Esophagus squamous epithelium (tissue), 5 donors: ENCODE measurements around the gene HK2. TPM values are rescaled to one million over a fixed set of nuclear protein-coding genes. Genes with fewer than 3 reads are reported as not detected.

Source experiments
- DNase-seq: peaks from one replicate; lab custom pipeline; 2025; lab: John Stamatoyannopoulos, UW
- H3K27ac ChIP-seq, 4 donors: fragments of 200-600 bp; sonication (generic); one replicate each; pipeline ENCODE4 v1.5.1; 2016 to 2019; ENCODE audit warnings: mild to moderate bottlenecking in 1 of 4
- H3K27me3 ChIP-seq, 4 donors: fragments of 200-600 bp; sonication (generic); 1 replicate in 3 of 4; 2 replicates in 1 of 4; pipeline versions ENCODE4 v1.5.1 to v1.6.0; 2017 to 2021; ENCODE audit warnings: antibody characterized with exemption in 1 of 4
- H3K36me3 ChIP-seq, 3 donors: fragments of 200-600 bp; sonication (generic); one replicate each; pipeline ENCODE4 v1.5.1; 2016 to 2019
- H3K4me1 ChIP-seq, 3 donors: fragments of 200-600 bp; sonication (generic); one replicate each; pipeline ENCODE4 v1.5.1; 2017 to 2019
- H3K4me3 ChIP-seq, 4 donors: fragments of 200-600 bp; sonication (generic); 1 replicate in 3 of 4; 2 replicates in 1 of 4; pipeline ENCODE4 v1.5.1; 2016 to 2019; ENCODE audit warnings: mild to moderate bottlenecking in 2 of 4, moderate library complexity in 1 of 4
- H3K9me3 ChIP-seq, 3 donors: fragments of 200-600 bp; sonication (generic); one replicate each; pipeline ENCODE4 v1.5.1; 2016 to 2019
- POLR2A ChIP-seq, 4 donors: fragments of 450-650 bp; IDR thresholded peaks; one replicate each; pipeline ENCODE4 v1.6.1; 2017; ENCODE audit warnings: antibody characterized with exemption in 4 of 4, mild to moderate bottlenecking in 4 of 4, moderate library complexity in 3 of 4
- WGBS, 2 donors: methylation state at CpG; one replicate each; pipeline ENCODE4 v1.1.5; 2018; 5-methylcytosine and 5-hydroxymethylcytosine counted together
- intact Hi-C: fragments of 100-400 bp; cut with DNase I; formaldehyde crosslinking; loops from one replicate; pipeline ENCODE4 v1.15.0; 2022
- total RNA-seq, 4 donors: library from RNA; depleted of rRNA; stranded (reverse); fragments of >200 nt; gene quantifications; one replicate each; pipeline ENCODE4 v1.1.0, GENCODE V29; 2016
- TF ChIP-seq, protein P1 (sequence below), 6 experiments: fragments of 450-650 bp in 4 of 6; fragments of 200-600 bp in 2 of 6; sonication (generic) in 2 of 6; IDR thresholded peaks; one replicate each; pipeline ENCODE4 v1.5.1; 2016 to 2019; ENCODE audit warnings: antibody characterized with exemption in 6 of 6, mild to moderate bottlenecking in 4 of 6, moderate library complexity in 4 of 6
- donor health status: DM: yes; HTN: yes; CAD: no.

Gene HK2
- total RNA-seq, 4 donors from 2014 or later, result 11.2 to 45.4 (median 25.1) TPM

DNA sequence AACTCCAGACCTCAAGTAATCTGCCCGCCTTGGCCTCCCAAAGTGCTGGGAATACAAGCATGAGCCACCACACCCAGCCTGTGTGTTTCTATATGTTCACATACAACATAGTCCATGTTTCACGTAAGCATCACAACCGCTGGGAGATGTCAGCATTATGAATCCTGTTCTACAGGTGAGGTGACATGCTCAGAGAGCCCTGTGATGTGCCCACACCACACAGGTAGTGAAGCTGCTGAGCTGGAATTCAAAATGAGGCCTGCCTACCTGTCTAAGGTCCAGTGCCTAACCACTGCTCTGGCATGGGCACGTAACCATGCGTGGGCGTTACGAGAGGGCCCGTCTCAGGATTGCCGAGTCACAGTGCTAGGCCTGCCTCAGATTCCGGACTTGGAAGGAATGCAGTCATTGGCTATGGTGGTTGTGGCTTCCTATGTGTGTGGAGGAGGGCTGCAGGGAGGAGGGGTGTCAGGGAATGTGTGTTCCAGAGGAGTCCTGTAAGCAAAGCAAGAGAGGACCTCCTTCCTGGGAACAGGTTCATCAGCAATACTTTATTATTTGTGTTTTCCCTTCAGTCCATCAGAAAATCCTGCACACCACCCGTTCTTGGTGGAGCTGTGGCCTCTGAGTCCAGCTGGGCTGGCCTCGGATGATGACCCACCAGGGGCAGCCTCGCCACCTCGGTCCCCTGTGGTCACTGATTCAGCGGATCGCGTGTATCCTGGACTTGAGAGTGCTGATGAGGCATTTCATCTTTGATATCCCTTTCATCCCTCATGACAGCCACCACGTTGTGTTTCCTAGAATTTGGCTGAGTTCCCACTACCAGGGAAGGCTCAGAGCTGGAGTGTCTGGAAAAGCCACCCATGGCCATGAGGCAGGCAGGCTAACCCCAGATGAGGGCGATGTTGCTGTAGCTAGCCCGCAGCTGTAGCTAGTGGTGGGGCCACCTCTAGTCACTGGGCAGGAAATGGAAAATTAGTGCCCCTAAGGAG lies 31.1 kb downstream of the HK2 start:
- H3K27me3 ChIP-seq, result no peaks in the 10 kb centered on the region
- intact Hi-C loops, result no loop called here
- H3K36me3 ChIP-seq, result peaks cover 0 to 18% (median 0%) of the 10 kb centered on the region in 3 donors
- no peak overlapping the region for H3K27ac ChIP-seq
- TF ChIP-seq POLR2A (IDR thresholded peaks at IDR 0.05), result no peak
- TF ChIP-seq, protein P1, sequence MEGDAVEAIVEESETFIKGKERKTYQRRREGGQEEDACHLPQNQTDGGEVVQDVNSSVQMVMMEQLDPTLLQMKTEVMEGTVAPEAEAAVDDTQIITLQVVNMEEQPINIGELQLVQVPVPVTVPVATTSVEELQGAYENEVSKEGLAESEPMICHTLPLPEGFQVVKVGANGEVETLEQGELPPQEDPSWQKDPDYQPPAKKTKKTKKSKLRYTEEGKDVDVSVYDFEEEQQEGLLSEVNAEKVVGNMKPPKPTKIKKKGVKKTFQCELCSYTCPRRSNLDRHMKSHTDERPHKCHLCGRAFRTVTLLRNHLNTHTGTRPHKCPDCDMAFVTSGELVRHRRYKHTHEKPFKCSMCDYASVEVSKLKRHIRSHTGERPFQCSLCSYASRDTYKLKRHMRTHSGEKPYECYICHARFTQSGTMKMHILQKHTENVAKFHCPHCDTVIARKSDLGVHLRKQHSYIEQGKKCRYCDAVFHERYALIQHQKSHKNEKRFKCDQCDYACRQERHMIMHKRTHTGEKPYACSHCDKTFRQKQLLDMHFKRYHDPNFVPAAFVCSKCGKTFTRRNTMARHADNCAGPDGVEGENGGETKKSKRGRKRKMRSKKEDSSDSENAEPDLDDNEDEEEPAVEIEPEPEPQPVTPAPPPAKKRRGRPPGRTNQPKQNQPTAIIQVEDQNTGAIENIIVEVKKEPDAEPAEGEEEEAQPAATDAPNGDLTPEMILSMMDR (IDR thresholded peaks at IDR 0.05), result no peak
- H3K4me1 ChIP-seq, result no peaks in the 10 kb centered on the region
- DNase-seq, result no peak
- H3K9me3 ChIP-seq, result no peaks in the 10 kb centered on the region
- 84 to 88% methylated on average over 10 to 11 of the region's 20 CpGs for WGBS, 2 donors
- H3K4me3 ChIP-seq, result no peak overlapping the region

DNA sequence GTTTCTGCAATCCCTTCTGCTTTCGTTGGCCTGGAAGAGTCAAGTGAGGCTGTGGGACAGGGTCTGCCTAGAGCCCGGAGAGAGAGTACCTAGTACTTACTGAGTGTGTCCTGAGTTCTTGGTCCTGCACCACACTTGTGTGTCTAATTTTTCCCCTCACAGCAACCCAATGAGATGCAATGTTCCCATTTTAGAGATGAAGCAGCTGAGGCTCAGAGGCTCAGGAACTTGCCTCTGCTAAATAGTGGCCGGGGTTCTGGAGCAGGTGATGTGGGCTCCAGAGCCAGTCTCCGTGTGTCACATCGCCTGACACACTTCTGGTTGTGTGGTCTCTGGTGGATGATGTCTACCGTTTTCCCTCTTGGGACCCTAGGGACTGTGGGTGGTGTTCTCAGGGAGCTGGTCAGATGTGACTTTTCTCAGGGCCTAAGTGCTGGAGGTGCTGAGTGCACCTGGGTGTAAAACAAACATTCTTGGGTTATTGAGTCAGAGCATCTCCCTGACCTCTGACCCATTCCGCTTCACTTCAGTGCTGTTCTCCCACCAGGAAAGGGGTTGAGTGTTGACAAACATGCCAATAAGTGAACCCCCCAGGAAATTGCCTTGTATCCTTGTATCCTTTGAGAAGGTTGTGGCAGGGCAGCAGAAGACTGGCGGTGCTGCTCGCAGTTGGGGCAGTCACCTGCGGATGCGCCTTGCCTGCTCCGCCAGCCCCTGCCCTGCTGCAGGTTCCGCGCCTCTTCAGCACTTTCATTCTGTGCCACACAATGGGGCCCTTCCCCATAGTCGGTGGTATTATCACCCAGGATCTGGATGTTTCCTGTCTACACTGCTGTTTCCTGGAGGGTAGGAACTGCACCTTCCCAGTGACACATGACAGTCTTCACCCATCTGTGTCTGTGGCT lies 32.1 kb downstream of the HK2 start:
- intact Hi-C loops, result no loop called here
- Histone ChIP-seq H3K4me3 (no peak overlapping the region), H3K9me3 (no peaks in the 10 kb centered on the region), H3K27me3 (no peaks in the 10 kb centered on the region), H3K4me1 (no peaks in the 10 kb centered on the region), H3K27ac (no peak overlapping the region), H3K36me3 (peaks cover 0 to 18% (median 0%) of the 10 kb centered on the region in 3 donors)
- 83 to 95% methylated on average over 6 to 9 of the region's 15 CpGs for WGBS, 2 donors
- TF ChIP-seq POLR2A (IDR thresholded peaks at IDR 0.05), result no peak
- TF ChIP-seq, protein P1 (IDR thresholded peaks at IDR 0.05), result no peak
- DNase-seq, result no peak

GRCh38 chr2:74867841-74868658 lies 34.1 kb downstream of the HK2 start:
- Histone ChIP-seq H3K36me3 (peaks cover 0 to 34% (median 0%) of the 10 kb centered on the region in 3 donors), H3K27ac (peak overlapping the region in 1 of 4 donors; percentile 32), H3K4me3 (no peak overlapping the region), H3K9me3 (no peaks in the 10 kb centered on the region), H3K4me1 (no peaks in the 10 kb centered on the region), H3K27me3 (no peaks in the 10 kb centered on the region)
- intact Hi-C loops, result no loop called here
- no peak for TF ChIP-seq POLR2A (IDR thresholded peaks at IDR 0.05)
- TF ChIP-seq, protein P1 (IDR thresholded peaks at IDR 0.05), result no peak
- DNase-seq, result no peak
- WGBS, 2 donors, result 65 to 72% methylated on average over 13 of the region's 14 CpGs

- intact Hi-C loops, result no loop called here
- 86 to 96% methylated on average over 6 of the region's 6 CpGs for WGBS, 2 donors
- no peaks in the 10 kb centered on the region for H3K9me3 ChIP-seq
- H3K27ac ChIP-seq, result no peak overlapping the region
- TF ChIP-seq, protein P1 (IDR thresholded peaks at IDR 0.05), result no peak
- TF ChIP-seq POLR2A (IDR thresholded peaks at IDR 0.05), result no peak
- DNase-seq, result no peak
- no peaks in the 10 kb centered on the region for H3K27me3 ChIP-seq
- H3K4me3 ChIP-seq, result no peak overlapping the region
- peaks cover 0 to 49% (median 0%) of the 10 kb centered on the region in 3 donors for H3K36me3 ChIP-seq
- H3K4me1 ChIP-seq, result peaks cover 0 to 4% (median 0%) of the 10 kb centered on the region in 3 donors
Measured at GRCh38 chr2:74869517-74869916, 35.6 kb downstream of the HK2 start.
